Stimulated activated CD4-positive, alpha-beta T cell treated with anti-CD3 and anti-CD28 coated beads, Interleukin-15, amount 100 ng/mL, for 24 hours (primary cell): ENCODE measurements around the gene LY6G6D.

Experiments
- DNase-seq: peaks from one replicate; pipeline ENCODE4 v3.0.0-alpha.2; 2020

LY6G6D gene

GRCh38 chr6:31737315-31737990, 22.3 kb downstream of the LY6G6D start:
- no peak for DNase-seq

- DNase-seq, result peak; percentile 79
Measured at GRCh38 chr6:31737991-31738979, 23.1 kb downstream of the LY6G6D start.

- peak; percentile 98 for DNase-seq
Measured at GRCh38 chr6:31739639-31740396, 24.7 kb downstream of the LY6G6D start, which contains the start of gene MSH5. MSH5 (plus strand) TSS chr6:31740005; CDS start chr6:31740467, 462 bp downstream.

GRCh38 chr6:31740397-31741223, 25.5 kb downstream of the LY6G6D start:
- peak; percentile 58 for DNase-seq

GRCh38 chr6:31741815-31742214, 26.7 kb downstream of the LY6G6D start:
- DNase-seq, result no peak

GRCh38 chr6:31742894-31743293, 27.7 kb downstream of the LY6G6D start:
- no peak for DNase-seq

GRCh38 chr6:31744422-31744821, 29.3 kb downstream of the LY6G6D start:
- no peak for DNase-seq

GRCh38 chr6:31749301-31750036, 34.3 kb downstream of the LY6G6D start:
- no peak for DNase-seq

GRCh38 chr6:31750411-31751022, 35.4 kb downstream of the LY6G6D start:
- no peak for DNase-seq

GRCh38 chr6:31752739-31753319, 37.7 kb downstream of the LY6G6D start:
- DNase-seq, result no peak

- DNase-seq, result no peak
Measured at GRCh38 chr6:31758281-31758680, 43.1 kb downstream of the LY6G6D start.

- no peak for DNase-seq
Measured at GRCh38 chr6:31760790-31761189, 45.6 kb downstream of the LY6G6D start.

- DNase-seq, result no peak
Measured at GRCh38 chr6:31761343-31761742, 46.2 kb downstream of the LY6G6D start.

- no peak for DNase-seq
Measured at GRCh38 chr6:31762356-31762755, 47.2 kb downstream of the LY6G6D start, which contains the start of gene SAPCD1. SAPCD1 (plus strand) TSS chr6:31762656; CDS start chr6:31763055, 399 bp downstream.

- no peak for DNase-seq
Measured at GRCh38 chr6:31762878-31763618, 47.9 kb downstream of the LY6G6D start.

- no peak for DNase-seq
Measured at GRCh38 chr6:31763619-31763940, 48.4 kb downstream of the LY6G6D start.

- no peak for DNase-seq
Measured at GRCh38 chr6:31764198-31764597, 49.0 kb downstream of the LY6G6D start.

- no peak for DNase-seq
Measured at GRCh38 chr6:31765559-31765909, 50.4 kb downstream of the LY6G6D start.

GRCh38 chr6:31765910-31766794, 51.0 kb downstream of the LY6G6D start:
- no peak for DNase-seq
